Stimulated activated CD8-positive, alpha-beta memory T cell treated with anti-CD3 and anti-CD28 coated beads, Interleukin-15, amount 100 ng/mL, for 48 hours (primary cell): ENCODE measurements around the gene C1QL3.

Experiments
- DNase-seq, 2 donors: peaks; one replicate each; pipeline ENCODE4 v3.0.0-alpha.2; 2020; ENCODE audit warnings: low read depth in 2 of 2

Gene C1QL3

DNA sequence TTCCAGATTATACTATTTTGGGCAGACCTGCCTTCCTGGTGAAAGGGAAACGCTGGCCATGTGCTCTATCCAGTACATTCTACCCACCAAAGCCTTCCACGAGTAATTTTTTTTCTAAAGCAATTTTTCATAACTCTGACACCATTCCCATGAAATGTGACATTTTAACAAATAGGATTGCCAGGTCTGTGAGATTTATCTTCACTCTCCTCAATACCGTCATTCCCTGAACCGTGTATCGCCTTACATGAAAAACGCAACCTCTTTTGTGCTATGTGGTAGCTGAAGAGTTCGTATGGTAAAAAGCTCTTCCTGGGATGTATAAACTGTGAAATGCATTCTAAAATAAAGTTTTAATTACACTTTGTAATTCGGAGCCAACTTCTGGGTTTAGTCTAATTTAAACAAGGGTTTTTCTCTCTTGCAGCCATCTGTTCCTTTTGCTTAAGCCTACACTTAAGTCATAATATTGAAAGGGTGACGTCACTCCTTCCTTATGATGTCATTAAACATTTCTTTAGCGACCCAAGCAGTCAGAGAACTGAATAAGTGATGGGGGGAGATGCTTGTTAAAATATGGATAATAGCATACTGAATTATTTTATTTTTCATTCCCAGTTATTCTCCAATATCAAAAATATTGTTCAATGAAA, 27.7 kb downstream of the C1QL3 start:
- no peak for DNase-seq

DNA sequence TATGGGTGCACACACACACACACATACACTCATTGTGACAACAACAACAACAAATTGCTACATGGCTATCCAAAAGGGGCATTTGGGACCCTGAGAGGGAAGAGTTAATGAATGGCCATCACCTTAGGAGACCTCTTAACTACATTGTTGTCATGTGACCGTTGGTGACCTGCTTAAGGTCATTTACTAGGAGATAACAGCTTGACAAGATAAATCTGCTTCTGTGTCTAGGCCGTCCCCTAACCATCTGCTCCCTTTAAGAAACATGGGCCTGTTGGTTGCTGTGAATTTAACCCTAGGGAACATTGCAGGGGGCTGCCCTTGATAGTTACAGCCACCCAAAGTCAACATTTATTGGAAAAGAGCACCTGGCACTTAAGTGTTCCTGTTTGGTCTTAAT, 29.7 kb downstream of the C1QL3 start:
- no peak for DNase-seq

GRCh38 chr10:16490511-16490910, 31.2 kb downstream of the C1QL3 start:
- DNase-seq: no peak

DNA sequence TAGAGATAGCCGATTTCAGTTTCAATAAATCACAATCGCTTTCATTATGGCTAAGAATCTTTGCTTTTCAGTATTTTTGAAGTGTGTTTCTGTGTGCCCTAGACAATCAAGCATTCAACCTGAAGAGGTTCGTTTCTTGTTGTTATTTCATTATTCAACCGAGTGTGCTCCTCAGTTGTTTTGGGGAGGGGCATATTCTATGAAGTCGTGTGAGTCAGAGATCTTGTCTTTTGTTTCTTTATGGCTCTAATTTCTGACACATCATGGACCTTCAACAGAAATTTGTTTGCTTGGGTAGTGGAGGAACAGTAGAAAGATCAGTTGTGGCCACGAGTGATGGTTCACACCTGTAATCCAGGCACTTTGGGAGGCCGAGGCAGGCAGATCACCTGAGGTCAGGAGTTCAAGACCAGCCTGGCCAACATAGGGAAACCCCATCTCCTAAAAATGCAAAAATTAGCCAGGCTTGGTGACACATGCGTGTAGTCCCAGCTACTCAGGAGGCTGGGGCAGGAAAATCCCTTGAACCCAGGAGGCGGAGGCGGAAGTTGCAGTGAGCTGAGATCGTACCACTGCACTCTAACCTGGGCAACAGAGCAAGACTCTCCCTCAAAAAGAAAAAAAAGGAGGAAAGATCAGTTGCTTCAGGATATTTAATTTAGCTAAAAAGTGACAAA, 38.3 kb downstream of the C1QL3 start:
- DNase-seq: no peak

GRCh38 chr10:16481052-16481728, 40.5 kb downstream of the C1QL3 start:
- no peak for DNase-seq

- no peak for DNase-seq
Measured at GRCh38 chr10:16478801-16479200, 42.9 kb downstream of the C1QL3 start.

GRCh38 chr10:16477757-16478156, 43.9 kb downstream of the C1QL3 start:
- no peak for DNase-seq

DNA sequence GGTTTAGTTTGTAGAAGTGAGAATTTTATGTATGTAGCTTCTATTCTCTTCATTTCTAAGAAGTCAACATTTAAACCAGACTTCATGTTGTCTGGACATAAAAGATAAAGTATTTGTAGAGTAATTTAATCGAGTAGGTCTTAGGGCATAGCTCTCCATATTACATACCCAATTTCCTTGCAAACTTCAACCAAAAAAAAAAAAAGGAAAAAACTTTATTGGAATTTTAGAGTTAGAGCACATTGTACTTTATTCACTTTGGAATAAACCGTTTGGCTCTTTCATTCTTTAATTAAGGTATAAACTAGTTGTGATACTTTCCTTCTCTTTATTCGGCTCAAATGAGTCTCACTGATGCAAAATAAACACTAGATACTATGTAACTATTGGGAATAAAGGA, 48.9 kb downstream of the C1QL3 start:
- DNase-seq: no peak

DNA sequence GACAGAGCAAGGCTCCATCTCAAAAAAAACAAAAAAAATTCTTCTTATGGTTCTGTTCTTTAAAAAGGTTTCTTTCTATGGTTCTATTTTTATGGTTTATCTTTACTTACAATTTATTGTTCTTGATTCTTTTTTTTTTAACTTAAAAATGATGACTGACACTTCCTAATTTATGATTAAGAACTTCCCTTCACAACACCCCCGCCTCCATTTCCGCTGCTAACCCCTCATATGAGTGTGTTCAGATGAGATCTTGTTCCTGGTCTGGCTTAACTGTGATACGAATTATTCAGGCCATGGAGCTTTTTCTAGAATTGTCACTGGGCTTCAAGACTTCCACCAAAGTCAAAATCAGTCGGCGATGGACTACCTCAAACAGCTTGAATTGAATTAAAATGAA, 50.9 kb downstream of the C1QL3 start:
- peak; percentile 11 to 19 for DNase-seq

DNA sequence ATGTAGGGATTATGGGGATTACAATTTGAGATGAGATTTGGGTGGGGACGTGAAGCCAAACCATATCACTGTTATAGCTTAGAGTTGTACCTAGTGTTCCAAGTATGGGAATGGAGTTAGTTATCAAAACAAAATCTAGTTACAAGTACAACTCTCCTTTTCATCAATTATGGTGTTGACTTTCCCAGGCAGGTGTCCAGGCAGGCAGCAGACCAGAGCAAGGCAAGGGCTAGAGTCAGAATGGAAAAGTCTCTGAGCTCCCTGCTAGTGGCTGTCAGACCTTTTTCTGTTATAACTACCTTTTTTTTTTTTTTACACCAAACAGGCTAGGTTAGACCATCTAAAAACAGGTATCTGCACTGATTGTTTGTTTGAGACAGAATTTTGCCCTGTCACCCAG, 55.7 kb downstream of the C1QL3 start:
- no peak for DNase-seq
